H1 (cell line): ENCODE data around the gene TMPRSS11B. TPM values are rescaled to one million over a fixed set of nuclear protein-coding genes. Genes with fewer than 3 reads are reported as not detected.

Experiments
- CTCF ChIA-PET: fragments of 300-600 bp; sonication (Branson Sonifier 250); formaldehyde crosslinking; loops from one replicate; lab custom pipeline; 2021; ENCODE audit not compliant: partially characterized antibody; lab: Charles Lee
- POLR2A ChIA-PET: fragments of 300-600 bp; sonication (Branson Sonifier 250); formaldehyde crosslinking; loops from one replicate; lab custom pipeline; 2021; ENCODE audit warnings: inconsistent platforms; ENCODE audit not compliant: partially characterized antibody; lab: Charles Lee
- DNase-seq, 2 experiments: peaks; one replicate each; pipeline versions ENCODE4 v3.0.0 to v3.0.0-alpha.2; 2010 to 2022; ENCODE audit warnings: low spot score in 2 of 2, low read depth in 1 of 2, mixed read lengths in 1 of 2
- FAIRE-seq: peaks from 2 replicates; lab custom pipeline; 2011; peaks lifted over from hg19 to GRCh38; lab: Jason Lieb, UNC
- H2AFZ ChIP-seq: 2 replicates; pipeline ENCODE4 v1.8.1; 2012; ENCODE audit warnings: low read length, inconsistent platforms
- H2AK5ac ChIP-seq: 2 replicates; pipeline ENCODE4 v1.6.1; 2013; ENCODE audit warnings: low read depth, low read length
- H2BK120ac ChIP-seq: replicated peaks from 2 replicates; pipeline ENCODE3; 2013; ENCODE audit warnings: low read depth, low read length, inconsistent platforms
- H2BK12ac ChIP-seq: 2 replicates; pipeline ENCODE4 v1.6.1; 2013; ENCODE audit warnings: low read depth, low read length
- H2BK15ac ChIP-seq: 2 replicates; pipeline ENCODE4 v1.6.1; 2013; ENCODE audit warnings: low read length
- H2BK20ac ChIP-seq: 2 replicates; pipeline ENCODE4 v1.6.1; 2013; ENCODE audit warnings: low read length
- H2BK5ac ChIP-seq: 2 replicates; pipeline ENCODE4 v1.6.1; 2013; ENCODE audit warnings: low read depth, low read length
- H3K14ac ChIP-seq: 2 replicates; pipeline ENCODE4 v1.6.1; 2013; ENCODE audit warnings: inconsistent platforms; ENCODE audit not compliant: insufficient read length
- H3K18ac ChIP-seq: 2 replicates; pipeline ENCODE4 v1.6.1; 2013; ENCODE audit warnings: low read length; ENCODE audit errors: extremely low read depth
- H3K23ac ChIP-seq: 2 replicates; pipeline ENCODE4 v1.6.1; 2013; ENCODE audit warnings: inconsistent platforms; ENCODE audit not compliant: insufficient read length
- H3K23me2 ChIP-seq: 2 replicates; pipeline ENCODE4 v1.6.1; 2013; ENCODE audit warnings: low read depth, low read length
- H3K27ac ChIP-seq: 2 replicates; pipeline ENCODE4 v1.6.1; 2011; ENCODE audit warnings: low read depth, low read length, inconsistent platforms
- H3K27me3 ChIP-seq, 4 experiments: replicated peaks in 1 of 4; 1 replicate in 1 of 4; 2 replicates in 3 of 4; pipeline versions ENCODE4 v1.6.1 to v1.8.1; 2011 to 2013; ENCODE audit warnings: low read length in 3 of 4, mild to moderate bottlenecking in 3 of 4, inconsistent platforms in 2 of 4, mixed read lengths in 2 of 4, moderate library complexity in 1 of 4; ENCODE audit not compliant: control insufficient read depth in 3 of 4, insufficient read depth in 3 of 4; ENCODE audit errors: extremely low read depth in 1 of 4
- H3K36me3 ChIP-seq, 4 experiments: 2 replicates each; pipeline versions ENCODE4 v1.6.1 to v1.8.1; 2011 to 2013; ENCODE audit warnings: mild to moderate bottlenecking in 4 of 4, low read length in 3 of 4, moderate library complexity in 2 of 4, control low read depth in 1 of 4, inconsistent platforms in 1 of 4; ENCODE audit not compliant: insufficient read depth in 4 of 4, control insufficient read depth in 2 of 4
- H3K4ac ChIP-seq: replicated peaks from 2 replicates; pipeline ENCODE3; 2013; ENCODE audit warnings: low read length, low read depth, mixed read lengths, inconsistent platforms; ENCODE audit not compliant: insufficient read length
- H3K4me1 ChIP-seq, 4 experiments: replicated peaks in 1 of 4; 1 replicate in 1 of 4; 2 replicates in 3 of 4; pipeline versions ENCODE4 v1.6.1 to v1.8.1; 2011 to 2013; ENCODE audit warnings: low read length in 3 of 4, inconsistent platforms in 2 of 4, mixed read lengths in 1 of 4; ENCODE audit not compliant: insufficient read depth in 4 of 4, control insufficient read depth in 3 of 4
- H3K4me2 ChIP-seq, 2 experiments: 2 replicates each; pipeline versions ENCODE4 v1.6.1 to v1.8.1; 2011 to 2013; ENCODE audit warnings: low read depth in 2 of 2, low read length in 2 of 2, control low read depth in 1 of 2, inconsistent platforms in 1 of 2, mild to moderate bottlenecking in 1 of 2; ENCODE audit not compliant: insufficient read depth in 1 of 2
- H3K4me3 ChIP-seq, 4 experiments: fragments of 200-600, 300-600 bp in 1 of 4; sonication (generic), shearing (Covaris generic), sonication (Bioruptor Twin) in 1 of 4; 2 replicates each; pipeline versions ENCODE4 v1.5.1 to v1.8.1; 2011 to 2016; ENCODE audit warnings: low read length in 4 of 4, low read depth in 3 of 4, control low read depth in 2 of 4, inconsistent platforms in 2 of 4, mild to moderate bottlenecking in 2 of 4, mixed read lengths in 1 of 4, moderate library complexity in 1 of 4; ENCODE audit not compliant: insufficient read depth in 2 of 4; ENCODE audit errors: extremely low read depth in 1 of 4
- H3K56ac ChIP-seq: replicated peaks from 2 replicates; pipeline ENCODE3; 2013; ENCODE audit warnings: low read depth, mild to moderate bottlenecking, mixed read lengths, low read length, inconsistent platforms; ENCODE audit not compliant: insufficient read length
- H3K79me1 ChIP-seq: 2 replicates; pipeline ENCODE4 v1.6.1; 2013; ENCODE audit warnings: low read depth, low read length, control low read depth
- H3K79me2 ChIP-seq, 2 experiments: 2 replicates each; pipeline versions ENCODE4 v1.6.1 to v1.8.1; 2012 to 2013; ENCODE audit warnings: low read length in 2 of 2, mild to moderate bottlenecking in 2 of 2, inconsistent platforms in 1 of 2; ENCODE audit not compliant: insufficient read depth in 2 of 2, control insufficient read depth in 1 of 2
- H3K9ac ChIP-seq, 4 experiments: replicated peaks in 1 of 4; 1 replicate in 1 of 4; 2 replicates in 3 of 4; pipeline versions ENCODE4 v1.6.1 to v1.8.1; 2011 to 2013; ENCODE audit warnings: low read depth in 3 of 4, low read length in 3 of 4, control low read depth in 2 of 4, mild to moderate bottlenecking in 2 of 4, moderate library complexity in 2 of 4, inconsistent platforms in 1 of 4; ENCODE audit errors: extremely low read depth in 1 of 4
- H3K9me3 ChIP-seq, 2 experiments: 2 replicates each; pipeline versions ENCODE4 v1.6.1 to v1.8.1; 2012 to 2013; ENCODE audit warnings: mild to moderate bottlenecking in 2 of 2, moderate library complexity in 2 of 2, control low read depth in 1 of 2, inconsistent platforms in 1 of 2, low read depth in 1 of 2, low read length in 1 of 2, mixed read lengths in 1 of 2; ENCODE audit not compliant: insufficient read depth in 2 of 2
- H4K20me1 ChIP-seq, 2 experiments: replicated peaks in 1 of 2; 2 replicates each; pipeline versions ENCODE3 to v1.8.1; 2011 to 2013; ENCODE audit warnings: inconsistent platforms in 2 of 2, low read length in 2 of 2, mild to moderate bottlenecking in 1 of 2; ENCODE audit not compliant: insufficient read depth in 2 of 2, control insufficient read depth in 1 of 2
- H4K5ac ChIP-seq: 2 replicates; pipeline ENCODE4 v1.6.1; 2013; ENCODE audit warnings: low read length, low read depth, mixed read lengths, inconsistent platforms; ENCODE audit not compliant: insufficient read length
- H4K8ac ChIP-seq: 2 replicates; pipeline ENCODE4 v1.8.0; 2013; ENCODE audit warnings: mild to moderate bottlenecking, moderate library complexity, low read length, inconsistent platforms; ENCODE audit not compliant: insufficient read depth; ENCODE audit errors: extremely low read depth
- H4K91ac ChIP-seq: replicated peaks from 2 replicates; pipeline ENCODE3; 2013; ENCODE audit warnings: low read length, mixed read lengths, inconsistent platforms; ENCODE audit not compliant: insufficient read length
- POLR2A ChIP-seq, 2 experiments: IDR thresholded peaks; 1 replicate in 1 of 2; 2 replicates in 1 of 2; pipeline ENCODE4 v1.6.1; 2011; ENCODE audit warnings: low read depth in 2 of 2, low read length in 2 of 2, mild to moderate bottlenecking in 2 of 2; ENCODE audit errors: control extremely low read depth in 1 of 2
- RBBP5 ChIP-seq: IDR thresholded peaks from 2 replicates; pipeline ENCODE4 v1.7.1; 2012; ENCODE audit warnings: low read depth, mild to moderate bottlenecking, inconsistent platforms, low read length, moderate library complexity, borderline replicate concordance
- SAP30 ChIP-seq: fragments of 300-600 bp; sonication (generic); IDR thresholded peaks from 2 replicates; pipeline ENCODE4 v1.7.1; 2012; ENCODE audit warnings: low read length, moderate library complexity, mild to moderate bottlenecking, inconsistent platforms; ENCODE audit not compliant: insufficient read depth, insufficient replicate concordance
- WGBS, 2 experiments: shearing (Covaris generic) in 1 of 2; methylation state at CpG; one replicate each; pipeline versions ENCODE4 v1.1.6 to v1.1.7; 2013 to 2015; ENCODE audit warnings: low lambda C conversion rate in 2 of 2, mixed read lengths in 2 of 2, inconsistent platforms in 1 of 2, low coverage in 1 of 2, missing lambda C conversion rate in 1 of 2; ENCODE audit not compliant: insufficient replicate concordance in 2 of 2, insufficient coverage in 1 of 2, insufficient read length in 1 of 2; ENCODE audit errors: extremely low coverage in 1 of 2, missing lambda C conversion rate in 1 of 2; 5-methylcytosine and 5-hydroxymethylcytosine counted together
- polyA plus RNA-seq, 7 experiments: library from polyadenylated mRNA; depleted of rRNA in 3 of 7; stranded (reverse) in 5 of 7; unstranded in 2 of 7; fragments of >200 nt in 5 of 7; fragments of 200-250 nt in 2 of 7; gene quantifications; 1 replicate in 5 of 7; 2 replicates in 1 of 7; 4 replicates in 1 of 7; pipeline versions ENCODE4 v1.2.1 to v1.2.3, GENCODE V29; 2011 to 2013; ENCODE audit warnings: missing spikeins in 2 of 7, mixed read lengths in 2 of 7
- total RNA-seq: library from RNA; stranded (reverse); fragmentation: NEBNext Ultra II Directional; extraction: Animal tissue kit (Norgen Biotek cat#: 25700); gene quantifications from 2 replicates; pipeline ENCODE4 v1.2.1, GENCODE V29; 2021

TMPRSS11B gene
- total and polyA plus RNA-seq, 2 of the 8 experiments (the other 6 are each of a cell fraction or from before 2014, with no cell fraction given): not detected

GRCh38 chr4:68288393-68288740, 42.9 kb upstream of the TMPRSS11B start:
- FAIRE-seq: no peak
- H3K9ac ChIP-seq: no peak overlapping the region
- H4K5ac ChIP-seq: no peak overlapping the region
- H3K27me3 ChIP-seq: no peaks in the 10 kb centered on the region
- no peak overlapping the region for H3K4me3 ChIP-seq
- no peaks in the 10 kb centered on the region for H3K23me2 ChIP-seq
- H3K18ac ChIP-seq: no peak overlapping the region
- 73% methylated on average over 2 of the region's 2 CpGs; no CpG with 5 or more reads in 1 of the 2 experiments for WGBS, 2 experiments
- no peak overlapping the region for H3K56ac ChIP-seq
- POLR2A ChIA-PET: no interaction called here
- H3K14ac ChIP-seq: no peak overlapping the region
- no peak overlapping the region for H2AK5ac ChIP-seq
- H2BK120ac ChIP-seq: no peak overlapping the region
- H2BK15ac ChIP-seq: no peak overlapping the region
- no peak overlapping the region for H3K23ac ChIP-seq
- no peak overlapping the region for H3K4ac ChIP-seq
- no peaks in the 10 kb centered on the region for H3K79me2 ChIP-seq
- H2BK12ac ChIP-seq: no peak overlapping the region
- no peak overlapping the region for H3K4me2 ChIP-seq
- no peak overlapping the region for H2BK20ac ChIP-seq
- DNase-seq: no peak
- no peak overlapping the region for H4K8ac ChIP-seq
- H3K27ac ChIP-seq: no peak overlapping the region
- no peaks in the 10 kb centered on the region for H3K79me1 ChIP-seq
- no peak overlapping the region for H2AFZ ChIP-seq
- CTCF ChIA-PET: interaction anchor here (1.4 to 1.5 kb wide), 2 partner anchors 17 to 87 kb away, joined by 3 to 4 read pairs; no protein-coding TSS in a partner anchor
- peaks cover 0 to 5% of the 10 kb centered on the region in 2 experiments; a peak in 2 of 4 replicates for H3K9me3 ChIP-seq
- H2BK5ac ChIP-seq: no peak overlapping the region
- no peaks in the 10 kb centered on the region; a peak in 1 of 8 replicates for H3K36me3 ChIP-seq
- H4K20me1 ChIP-seq: no peaks in the 10 kb centered on the region
- H3K4me1 ChIP-seq: peaks cover 0 to 2% (median 0%) of the 10 kb centered on the region in 4 experiments; a peak in 1 of 7 replicates
- no peak overlapping the region for H4K91ac ChIP-seq
- TF ChIP-seq SAP30: no peak
- no peak for TF ChIP-seq RBBP5
- no peak for TF ChIP-seq POLR2A (IDR thresholded peaks at IDR 0.05; ENCODE audit: control extremely low read depth in 1 of 2, low read depth in 2 of 2, low read length in 2 of 2)
